AG10803 (cell line): ENCODE measurements around the gene SLAMF7.
"Not testable (repeated sequence)": the region's sequence is repeated elsewhere in the genome, so short reads cannot be mapped to it uniquely, and the experiment has no call there.

Experiments used
- DNase-seq: peaks from one replicate; pipeline ENCODE4 v3.0.0; 2010; ENCODE audit warnings: low read depth
- H3K4me3 ChIP-seq: 2 replicates; pipeline ENCODE4 v1.5.1; 2011; ENCODE audit warnings: mild to moderate bottlenecking, low read length, control low read depth
- CTCF ChIP-seq: conservative IDR thresholded peaks from 2 replicates; pipeline ENCODE4 v1.5.1; 2011; ENCODE audit warnings: mild to moderate bottlenecking, low read length, control low read depth, inconsistent platforms

Gene SLAMF7

GRCh38 chr1:160779626-160780397 lies 40.8 kb downstream of the SLAMF7 start:
- DNase-seq, result no peak
- no peak for TF ChIP-seq CTCF
- H3K4me3 ChIP-seq, result no peak overlapping the region

GRCh38 chr1:160780398-160780755 lies 41.3 kb downstream of the SLAMF7 start:
- no peak for DNase-seq
- TF ChIP-seq CTCF, result no peak
- no peak overlapping the region for H3K4me3 ChIP-seq

- no peak for TF ChIP-seq CTCF
- no peak for DNase-seq
- H3K4me3 ChIP-seq, result no peak overlapping the region
Measured at GRCh38 chr1:160781186-160781766, 42.2 kb downstream of the SLAMF7 start.

- no peak overlapping the region for H3K4me3 ChIP-seq
- TF ChIP-seq CTCF, result no peak
- DNase-seq, result no peak
Measured at GRCh38 chr1:160781914-160782689, 43.1 kb downstream of the SLAMF7 start.

GRCh38 chr1:160782988-160783765 lies 44.1 kb downstream of the SLAMF7 start:
- DNase-seq, H3K4me3 ChIP-seq: not testable (repeated sequence)

- no peak overlapping the region for H3K4me3 ChIP-seq
- no peak for DNase-seq
- TF ChIP-seq CTCF, result no peak
Measured at GRCh38 chr1:160789051-160789701, 50.1 kb downstream of the SLAMF7 start.
